ENCODE measurements around the gene SUSD2.
A peak's percentile ranks its signal among the peaks of the same experiment; 100 is the strongest.
"Not testable (repeated sequence)": the region's sequence is repeated elsewhere in the genome, so short reads cannot be mapped to it uniquely, and the experiment has no call there.

Gene SUSD2

DNA sequence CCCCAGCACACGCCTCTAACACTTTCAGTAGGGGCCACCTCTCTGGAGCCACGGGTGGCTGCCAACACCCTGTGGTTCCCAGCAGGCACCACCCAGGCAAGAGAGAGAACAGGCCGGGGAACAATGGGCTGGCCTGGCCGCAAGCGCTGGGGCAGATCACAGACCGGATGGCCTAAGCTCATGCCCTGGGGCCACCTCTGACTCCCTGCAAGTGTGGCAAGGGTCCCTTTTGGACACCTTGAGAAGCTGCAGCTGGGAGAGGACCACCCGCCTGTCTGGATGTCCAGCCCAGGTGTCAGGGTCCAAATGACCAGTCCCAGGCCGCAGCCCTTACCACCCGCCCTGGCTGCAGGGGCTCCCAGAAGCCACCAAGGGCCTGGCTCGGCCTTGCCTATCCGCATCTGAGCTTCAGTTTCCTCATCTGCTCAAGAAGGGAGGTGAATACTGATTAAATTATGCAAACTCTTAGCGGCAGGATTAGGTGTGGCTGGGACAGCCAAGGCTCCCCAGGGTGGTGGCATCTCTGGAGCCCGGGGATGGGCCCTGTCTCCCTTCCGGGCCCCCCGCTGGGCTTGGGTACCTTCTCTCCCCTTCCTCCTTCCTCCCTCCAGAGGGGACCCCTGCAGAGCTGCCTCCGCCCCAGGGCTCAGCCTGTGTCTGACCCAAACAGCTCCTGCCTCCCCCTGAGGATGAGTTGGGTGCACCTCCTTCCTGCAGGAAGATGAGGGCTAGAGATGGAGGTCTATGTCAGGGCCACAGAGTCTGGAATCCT, 785 bp upstream of the SUSD2 start:
- DNase-seq (ENCODE audit: low read depth) = no peak
- no peak overlapping the region for H3K4me3 ChIP-seq (ENCODE audit: low read length)
- TF ChIP-seq, protein P1, sequence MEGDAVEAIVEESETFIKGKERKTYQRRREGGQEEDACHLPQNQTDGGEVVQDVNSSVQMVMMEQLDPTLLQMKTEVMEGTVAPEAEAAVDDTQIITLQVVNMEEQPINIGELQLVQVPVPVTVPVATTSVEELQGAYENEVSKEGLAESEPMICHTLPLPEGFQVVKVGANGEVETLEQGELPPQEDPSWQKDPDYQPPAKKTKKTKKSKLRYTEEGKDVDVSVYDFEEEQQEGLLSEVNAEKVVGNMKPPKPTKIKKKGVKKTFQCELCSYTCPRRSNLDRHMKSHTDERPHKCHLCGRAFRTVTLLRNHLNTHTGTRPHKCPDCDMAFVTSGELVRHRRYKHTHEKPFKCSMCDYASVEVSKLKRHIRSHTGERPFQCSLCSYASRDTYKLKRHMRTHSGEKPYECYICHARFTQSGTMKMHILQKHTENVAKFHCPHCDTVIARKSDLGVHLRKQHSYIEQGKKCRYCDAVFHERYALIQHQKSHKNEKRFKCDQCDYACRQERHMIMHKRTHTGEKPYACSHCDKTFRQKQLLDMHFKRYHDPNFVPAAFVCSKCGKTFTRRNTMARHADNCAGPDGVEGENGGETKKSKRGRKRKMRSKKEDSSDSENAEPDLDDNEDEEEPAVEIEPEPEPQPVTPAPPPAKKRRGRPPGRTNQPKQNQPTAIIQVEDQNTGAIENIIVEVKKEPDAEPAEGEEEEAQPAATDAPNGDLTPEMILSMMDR (conservative IDR thresholded peaks at IDR 0.05; ENCODE audit: low read depth, low read length) = no peak

DNA sequence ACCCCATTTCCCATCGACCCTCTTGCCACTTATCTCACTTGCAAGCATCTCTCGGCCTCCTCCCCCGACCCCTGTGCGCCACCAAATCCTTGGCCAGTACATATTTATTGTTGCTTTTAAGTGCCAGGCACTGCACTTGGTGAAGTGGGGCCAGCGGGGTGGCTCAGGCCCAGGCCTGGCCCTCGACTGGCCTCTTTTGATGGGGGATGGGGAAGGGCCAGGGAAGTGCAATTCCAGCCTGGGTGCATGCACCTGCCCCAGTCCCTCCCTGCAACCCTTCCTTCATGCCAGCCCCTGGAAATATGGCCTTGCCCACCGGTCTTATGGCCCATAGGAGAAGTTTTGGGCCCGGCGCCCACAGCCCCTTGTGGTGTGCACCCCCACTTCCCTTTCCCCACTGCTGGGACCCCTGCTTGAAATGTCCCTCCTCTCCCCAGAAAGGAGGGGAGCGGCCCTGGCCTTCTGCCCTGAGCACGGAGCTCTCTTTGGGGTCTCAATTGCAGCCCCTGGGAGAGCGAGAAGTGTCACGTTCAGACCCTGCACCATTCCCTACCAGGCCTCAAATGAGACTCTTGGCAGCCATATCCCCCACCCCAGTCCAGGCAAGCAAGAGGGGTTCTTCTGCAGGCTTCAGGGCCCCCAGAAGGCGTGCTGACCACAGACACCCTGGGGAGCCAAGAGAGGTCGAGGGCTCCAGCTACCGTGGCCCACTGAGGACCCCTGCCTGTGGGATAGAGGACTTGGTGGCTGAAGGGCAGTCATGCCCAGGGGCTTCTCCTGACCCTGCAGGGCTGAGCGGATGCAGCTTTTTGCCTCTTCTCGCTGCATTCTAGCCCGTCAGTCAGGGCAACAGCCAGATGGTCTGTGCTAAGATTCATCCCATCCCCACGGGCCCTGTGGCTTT, 961 bp downstream of the SUSD2 start:
- TF ChIP-seq, protein P1 (conservative IDR thresholded peaks at IDR 0.05; ENCODE audit: low read depth, low read length) = peak; percentile 27
- DNase-seq (ENCODE audit: low read depth) = no peak
- no peak overlapping the region for H3K4me3 ChIP-seq (ENCODE audit: low read length)

GRCh38 chr22:24182900-24183246, 1.6 kb downstream of the SUSD2 start:
- H3K4me3 ChIP-seq (ENCODE audit: low read length); DNase-seq (ENCODE audit: low read depth): not testable (repeated sequence)

GRCh38 chr22:24183321-24184031, 2.2 kb downstream of the SUSD2 start:
- TF ChIP-seq, protein P1 (conservative IDR thresholded peaks at IDR 0.05; ENCODE audit: low read depth, low read length) = no peak
- H3K4me3 ChIP-seq (ENCODE audit: low read length) = no peak overlapping the region
- no peak for DNase-seq (ENCODE audit: low read depth)

GRCh38 chr22:24184057-24184798, 2.9 kb downstream of the SUSD2 start:
- DNase-seq (ENCODE audit: low read depth) = no peak
- TF ChIP-seq, protein P1 (conservative IDR thresholded peaks at IDR 0.05; ENCODE audit: low read depth, low read length) = no peak
- no peak overlapping the region for H3K4me3 ChIP-seq (ENCODE audit: low read length)

DNA sequence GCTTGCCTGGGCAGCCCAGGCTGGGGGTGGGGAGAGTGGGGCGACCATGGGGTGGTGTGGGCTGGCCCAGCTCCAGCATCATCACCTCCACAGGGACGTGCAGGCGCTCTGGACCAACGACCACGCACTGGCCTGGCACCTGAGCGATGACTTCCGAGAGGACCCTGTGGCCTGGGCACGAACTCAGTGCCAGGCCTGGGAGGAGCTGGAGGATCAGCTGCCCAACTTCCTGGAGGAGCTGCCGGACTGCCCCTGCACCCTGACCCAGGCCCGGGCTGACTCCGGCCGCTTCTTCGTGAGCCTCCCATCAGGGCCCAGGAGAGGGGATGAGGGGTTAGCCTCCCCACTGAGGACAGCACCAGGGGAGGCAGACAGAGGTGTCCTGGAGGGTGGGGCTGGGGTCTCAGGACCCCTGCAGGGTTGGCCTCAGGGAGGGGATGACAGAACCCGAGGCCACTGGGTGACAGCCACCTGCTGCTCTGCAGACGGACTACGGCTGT, 3.8 kb downstream of the SUSD2 start:
- H3K4me3 ChIP-seq (ENCODE audit: low read length) = no peak overlapping the region
- DNase-seq (ENCODE audit: low read depth) = no peak
- TF ChIP-seq, protein P1 (conservative IDR thresholded peaks at IDR 0.05; ENCODE audit: low read depth, low read length) = no peak
